ENCODE data around the gene TNRC18.

Gene TNRC18

DNA sequence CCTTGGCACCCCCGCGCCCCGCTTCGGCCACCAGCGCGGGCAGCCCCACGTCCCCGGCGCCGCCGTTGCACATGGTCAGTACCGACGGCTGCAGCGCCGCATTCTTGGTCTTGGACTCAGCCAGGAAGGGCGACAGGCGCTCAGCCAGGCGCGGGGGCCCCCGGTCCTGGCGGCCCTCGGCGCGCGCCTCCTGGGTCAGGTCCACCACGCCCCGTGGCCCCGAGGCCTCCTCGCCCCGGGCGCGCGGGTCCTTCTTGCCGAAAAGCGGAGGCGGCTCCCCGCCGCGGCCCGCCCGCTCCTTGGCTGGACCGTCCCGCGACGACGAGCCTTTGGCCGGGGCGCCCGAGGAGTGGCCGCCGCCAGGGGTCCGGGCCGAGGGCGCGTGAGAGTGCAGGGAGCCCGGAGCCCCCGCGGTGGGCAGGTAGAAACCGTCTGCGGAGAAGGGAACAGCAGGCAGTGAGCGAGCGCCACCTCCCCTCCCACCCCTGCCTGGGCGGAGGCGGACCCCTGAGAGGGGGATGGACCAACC is 34.7 kb downstream of the TNRC18 start:
- intact Hi-C loops (cut with DNase I; ENCODE audit: low total_unique reads): no loop called here
- Histone ChIP-seq H3K4me1 (peaks cover 0 to 56% (median 18%) of the 10 kb centered on the region in 4 donors), H3K36me3 (peaks cover 61 to 89% (median 82%) of the 10 kb centered on the region in 3 donors), H3K9me3 (no peaks in the 10 kb centered on the region), H3K27ac (no peak overlapping the region), H3K27me3 (no peaks in the 10 kb centered on the region), H3K4me3 (no peak overlapping the region)
- DNase-seq: no peak
- no peak for TF ChIP-seq CTCF (IDR thresholded peaks at IDR 0.05)

GRCh38 chr7:5388273-5388901 is 35.2 kb downstream of the TNRC18 start:
- intact Hi-C loops (cut with DNase I; ENCODE audit: low total_unique reads): no loop called here

DNA sequence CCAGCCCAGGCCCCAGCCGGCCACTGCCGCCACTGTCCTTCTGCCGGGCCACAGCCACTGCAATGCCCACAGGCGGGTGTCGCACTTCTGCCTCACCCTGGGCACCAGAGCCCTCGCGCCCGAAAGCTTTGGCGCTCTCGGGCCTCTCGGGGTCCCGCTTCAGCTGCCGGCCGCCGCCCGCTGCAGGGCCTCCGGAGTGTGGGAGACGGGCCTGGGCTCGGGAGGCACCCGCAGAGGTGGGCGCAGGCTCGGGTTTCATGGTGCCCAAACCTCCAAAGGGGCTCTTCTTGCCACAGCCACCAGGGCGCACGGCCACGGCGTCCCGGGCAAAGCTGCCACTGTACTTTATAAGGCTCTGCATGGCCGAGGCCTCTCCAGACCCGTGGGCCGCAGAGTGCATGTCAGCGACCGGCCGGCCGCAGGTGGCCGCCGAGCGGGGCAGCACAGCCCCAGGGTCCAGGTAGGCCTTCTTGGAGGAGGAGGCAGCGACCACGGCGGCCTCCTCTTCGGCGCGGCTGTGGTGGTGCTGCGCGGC is 35.9 kb downstream of the TNRC18 start:
- H3K9me3 ChIP-seq: no peaks in the 10 kb centered on the region
- intact Hi-C loops (cut with DNase I; ENCODE audit: low total_unique reads): no loop called here
- H3K4me3 ChIP-seq: no peak overlapping the region
- no peak overlapping the region for H3K27ac ChIP-seq
- no peak for TF ChIP-seq CTCF (IDR thresholded peaks at IDR 0.05)
- DNase-seq: no peak
- H3K4me1 ChIP-seq: peaks cover 2 to 58% (median 29%) of the 10 kb centered on the region in 4 donors
- peaks cover 49 to 77% (median 70%) of the 10 kb centered on the region in 3 donors for H3K36me3 ChIP-seq
- no peaks in the 10 kb centered on the region for H3K27me3 ChIP-seq

More at GRCh38 chr7:5388273-5388901, 35.2 kb downstream of the TNRC18 start:
- TF ChIP-seq CTCF (IDR thresholded peaks at IDR 0.05): no peak
- H3K4me3 ChIP-seq: no peak overlapping the region
- no peaks in the 10 kb centered on the region for H3K9me3 ChIP-seq
- peaks cover 55 to 83% (median 76%) of the 10 kb centered on the region in 3 donors for H3K36me3 ChIP-seq
- H3K4me1 ChIP-seq: peaks cover 0 to 56% (median 23%) of the 10 kb centered on the region in 4 donors
- H3K27ac ChIP-seq: no peak overlapping the region
- H3K27me3 ChIP-seq: no peaks in the 10 kb centered on the region
- DNase-seq: no peak

GRCh38 chr7:5384618-5385017 is 39.0 kb downstream of the TNRC18 start:
- intact Hi-C loops (cut with DNase I; ENCODE audit: low total_unique reads): no loop called here
- no peak for DNase-seq
- Histone ChIP-seq H3K27ac (peak overlapping the region in 1 of 2 donors; percentile 47), H3K9me3 (no peaks in the 10 kb centered on the region), H3K27me3 (no peaks in the 10 kb centered on the region), H3K4me1 (peaks cover 14 to 78% (median 54%) of the 10 kb centered on the region in 4 donors), H3K4me3 (no peak overlapping the region), H3K36me3 (peaks cover 29 to 46% (median 40%) of the 10 kb centered on the region in 3 donors)
- TF ChIP-seq CTCF (IDR thresholded peaks at IDR 0.05): no peak

GRCh38 chr7:5383314-5384098 is 40.1 kb downstream of the TNRC18 start:
- TF ChIP-seq CTCF (IDR thresholded peaks at IDR 0.05): no peak
- intact Hi-C loops (cut with DNase I; ENCODE audit: low total_unique reads): no loop called here
- no peak overlapping the region for H3K4me3 ChIP-seq
- H3K4me1 ChIP-seq: peaks cover 14 to 89% (median 63%) of the 10 kb centered on the region in 4 donors
- peak overlapping the region; percentile 47 to 48 for H3K27ac ChIP-seq
- DNase-seq: no peak
- no peaks in the 10 kb centered on the region for H3K9me3 ChIP-seq
- peaks cover 29 to 35% (median 31%) of the 10 kb centered on the region in 3 donors for H3K36me3 ChIP-seq
- H3K27me3 ChIP-seq: no peaks in the 10 kb centered on the region
